ENCODE measurements around the gene CHRNG.

DNA sequence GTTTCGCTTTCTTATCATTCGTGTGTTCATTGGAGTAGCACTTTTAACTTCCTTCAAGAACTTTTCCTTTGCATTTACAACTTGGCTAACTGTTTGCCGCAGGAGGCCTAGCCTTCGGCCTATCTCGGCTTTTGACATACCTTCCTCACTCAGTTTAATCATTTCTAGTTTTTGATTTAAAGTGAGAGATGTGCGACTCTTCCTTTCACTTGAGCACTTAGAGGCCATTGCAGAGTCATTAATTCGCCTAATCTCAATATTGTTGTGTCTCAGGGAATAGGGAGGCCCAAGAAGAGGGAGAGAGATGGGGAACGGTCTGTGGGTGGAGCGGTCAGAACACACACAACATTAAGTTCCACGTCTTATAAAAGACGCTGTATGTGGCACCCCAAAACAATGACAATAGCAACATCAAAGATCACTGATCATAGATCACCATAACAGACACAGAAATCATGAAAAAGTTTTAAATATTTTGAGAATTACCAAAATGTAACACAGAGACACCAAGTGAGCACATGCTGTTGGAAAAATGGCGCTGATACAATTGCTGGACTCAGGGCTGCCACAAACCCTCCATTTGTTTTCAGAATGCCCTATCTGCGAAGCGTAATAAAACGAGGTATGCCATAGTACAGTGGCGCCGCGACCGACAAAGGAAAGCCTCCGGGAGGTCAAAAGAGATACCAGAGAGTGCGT is 10.3 kb downstream of the CHRNG start:
- TF ChIP-seq, protein P1, sequence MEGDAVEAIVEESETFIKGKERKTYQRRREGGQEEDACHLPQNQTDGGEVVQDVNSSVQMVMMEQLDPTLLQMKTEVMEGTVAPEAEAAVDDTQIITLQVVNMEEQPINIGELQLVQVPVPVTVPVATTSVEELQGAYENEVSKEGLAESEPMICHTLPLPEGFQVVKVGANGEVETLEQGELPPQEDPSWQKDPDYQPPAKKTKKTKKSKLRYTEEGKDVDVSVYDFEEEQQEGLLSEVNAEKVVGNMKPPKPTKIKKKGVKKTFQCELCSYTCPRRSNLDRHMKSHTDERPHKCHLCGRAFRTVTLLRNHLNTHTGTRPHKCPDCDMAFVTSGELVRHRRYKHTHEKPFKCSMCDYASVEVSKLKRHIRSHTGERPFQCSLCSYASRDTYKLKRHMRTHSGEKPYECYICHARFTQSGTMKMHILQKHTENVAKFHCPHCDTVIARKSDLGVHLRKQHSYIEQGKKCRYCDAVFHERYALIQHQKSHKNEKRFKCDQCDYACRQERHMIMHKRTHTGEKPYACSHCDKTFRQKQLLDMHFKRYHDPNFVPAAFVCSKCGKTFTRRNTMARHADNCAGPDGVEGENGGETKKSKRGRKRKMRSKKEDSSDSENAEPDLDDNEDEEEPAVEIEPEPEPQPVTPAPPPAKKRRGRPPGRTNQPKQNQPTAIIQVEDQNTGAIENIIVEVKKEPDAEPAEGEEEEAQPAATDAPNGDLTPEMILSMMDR (IDR thresholded peaks at IDR 0.05; ENCODE audit: poor library complexity), result no peak
- TF ChIP-seq EZH2 (IDR thresholded peaks at IDR 0.05; ENCODE audit: borderline replicate concordance), result no peak

Measured in hepatocyte (in vitro differentiated cells).